AG10803 (cell line): ENCODE data around the gene GIGYF2.
"Not testable (repeated sequence)": the region's sequence is repeated elsewhere in the genome, so short reads cannot be mapped to it uniquely, and the experiment has no call there.

ENCODE experiments used
- DNase-seq: peaks from one replicate; pipeline ENCODE4 v3.0.0; 2010; ENCODE audit warnings: low read depth
- H3K4me3 ChIP-seq: 2 replicates; pipeline ENCODE4 v1.5.1; 2011; ENCODE audit warnings: mild to moderate bottlenecking, low read length, control low read depth
- CTCF ChIP-seq: conservative IDR thresholded peaks from 2 replicates; pipeline ENCODE4 v1.5.1; 2011; ENCODE audit warnings: mild to moderate bottlenecking, low read length, control low read depth, inconsistent platforms

GIGYF2 gene

DNA sequence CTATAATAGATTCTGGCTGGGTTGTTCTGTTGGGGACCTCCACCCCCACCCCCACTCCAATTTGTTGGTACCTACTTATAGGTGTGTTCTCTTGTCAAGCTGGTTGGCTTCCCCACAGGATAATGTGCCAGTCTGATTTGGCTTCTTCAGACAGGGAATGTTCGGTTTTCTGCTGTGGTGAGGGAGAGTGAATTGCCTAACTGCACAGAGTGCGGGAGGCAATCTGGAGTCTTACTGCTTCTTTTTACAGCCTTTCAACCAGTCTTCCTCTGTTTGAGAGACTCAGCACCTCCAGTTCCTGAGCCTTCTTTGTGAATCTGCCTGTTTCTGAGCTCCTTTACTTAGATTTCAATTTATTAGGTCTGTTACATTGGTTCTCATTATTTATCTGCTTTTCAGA is 145.6 kb downstream of the GIGYF2 start:
- no peak overlapping the region for H3K4me3 ChIP-seq
- no peak for TF ChIP-seq CTCF
- DNase-seq, result no peak

DNA sequence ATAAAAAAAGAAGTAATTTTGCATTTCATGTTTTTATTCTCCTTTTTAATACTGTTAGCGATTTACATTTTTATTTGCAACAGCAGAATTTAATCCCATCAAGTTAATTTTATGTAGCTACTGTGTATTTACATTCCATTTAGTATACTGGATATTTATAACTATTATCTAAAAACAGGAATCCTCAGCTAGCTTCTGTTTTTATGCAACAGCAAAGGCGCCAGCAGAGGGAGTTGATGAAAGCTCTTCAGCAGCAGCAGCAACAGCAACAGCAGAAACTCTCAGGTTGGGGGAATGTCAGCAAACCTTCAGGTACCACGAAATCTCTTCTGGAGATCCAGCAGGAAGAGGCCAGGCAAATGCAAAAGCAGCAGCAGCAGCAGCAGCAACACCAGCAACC is 146.7 kb downstream of the GIGYF2 start:
- TF ChIP-seq CTCF, result 0 out of 2 replicates have a peak, but pooled peaks have one; percentile 11
- DNase-seq, result no peak
- H3K4me3 ChIP-seq, result no peak overlapping the region

GRCh38 chr2:232846055-232846454 is 148.9 kb downstream of the GIGYF2 start:
- TF ChIP-seq CTCF, result no peak
- no peak for DNase-seq
- no peak overlapping the region for H3K4me3 ChIP-seq

DNA sequence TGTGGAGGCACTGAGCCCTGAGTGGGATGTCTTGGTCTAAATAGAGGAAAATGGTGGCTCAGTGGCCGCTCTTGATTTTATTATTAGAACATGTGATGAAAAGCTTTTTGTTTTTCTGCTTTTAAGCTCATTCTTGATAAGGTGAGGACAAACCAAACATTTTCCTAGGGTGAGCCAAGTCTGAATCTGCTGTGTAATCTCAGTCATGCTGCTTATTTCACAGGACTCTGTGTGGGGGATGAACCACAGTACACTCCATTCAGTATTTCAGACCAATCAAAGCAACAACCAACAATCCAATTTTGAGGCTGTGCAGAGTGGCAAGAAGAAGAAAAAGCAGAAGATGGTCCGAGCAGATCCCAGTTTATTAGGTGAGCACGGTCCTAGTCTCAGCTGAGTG is 152.9 kb downstream of the GIGYF2 start:
- no peak for DNase-seq
- no peak for TF ChIP-seq CTCF
- H3K4me3 ChIP-seq, result no peak overlapping the region

DNA sequence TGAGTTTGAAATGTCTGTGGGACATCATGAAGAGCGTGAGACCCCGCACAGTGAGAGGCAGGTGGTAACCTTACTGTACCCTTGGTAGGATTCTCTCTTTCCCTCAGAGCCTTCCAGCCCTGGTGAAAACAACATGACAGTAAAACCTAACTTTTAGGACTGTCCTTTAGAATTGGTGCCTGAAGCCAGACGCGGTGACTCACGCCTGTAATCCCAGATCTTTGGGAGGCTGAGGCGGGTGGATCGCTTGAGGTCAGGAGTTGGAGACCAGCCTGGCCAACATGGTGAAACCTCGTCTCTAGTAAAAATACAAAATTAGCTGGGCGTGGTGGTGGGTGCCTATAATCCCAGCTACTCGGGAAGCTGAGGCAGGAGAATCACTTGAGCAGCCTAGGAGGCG is 154.9 kb downstream of the GIGYF2 start:
- H3K4me3 ChIP-seq, DNase-seq: not testable (repeated sequence)

GRCh38 chr2:232852676-232853075 is 155.5 kb downstream of the GIGYF2 start:
- DNase-seq, result no peak
- no peak overlapping the region for H3K4me3 ChIP-seq
- no peak for TF ChIP-seq CTCF

DNA sequence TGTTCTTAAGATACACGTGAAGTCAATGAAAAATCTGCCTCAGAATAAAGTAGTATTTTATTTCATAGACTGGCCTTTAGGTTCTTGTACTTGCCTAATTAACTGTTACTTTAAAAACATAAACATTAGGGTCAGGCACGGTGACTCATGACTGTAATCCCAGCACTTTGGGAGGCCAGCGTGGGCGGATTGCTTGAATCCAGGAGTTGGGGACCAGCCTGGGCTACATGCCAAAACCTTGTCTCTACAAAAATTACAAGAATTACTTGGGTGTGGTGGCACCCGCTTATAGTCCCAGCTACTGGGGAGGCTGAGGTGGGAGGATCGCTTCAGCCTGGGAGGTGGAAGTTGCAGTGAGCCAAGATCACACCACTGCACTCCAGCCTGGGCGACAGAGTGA is 157.0 kb downstream of the GIGYF2 start:
- TF ChIP-seq CTCF, result no peak
- peak; percentile 51 for DNase-seq
- H3K4me3 ChIP-seq, result no peak overlapping the region

DNA sequence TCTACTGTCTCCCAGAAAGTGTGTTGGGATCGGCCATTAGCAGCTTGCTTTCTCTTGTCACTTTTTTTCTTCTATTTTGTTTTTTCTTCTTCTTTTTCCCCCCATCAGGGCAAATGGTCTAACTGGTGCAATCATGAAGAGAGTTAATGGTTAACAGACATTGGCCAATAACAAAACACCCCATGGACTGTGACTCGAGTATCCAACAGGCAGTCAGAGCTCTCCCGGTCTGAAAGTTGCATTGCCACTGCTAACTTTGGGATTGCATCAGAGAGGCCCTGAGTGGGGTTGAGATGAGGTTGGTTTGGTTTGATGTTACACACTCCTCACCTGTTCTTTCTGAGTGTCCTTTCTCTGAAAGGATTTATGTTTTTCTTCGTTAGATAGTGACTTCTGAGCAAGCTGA is 160.0 kb downstream of the GIGYF2 start:
- no peak for TF ChIP-seq CTCF
- no peak overlapping the region for H3K4me3 ChIP-seq
- DNase-seq, result peak; percentile 46
